Stimulated activated CD8-positive, alpha-beta memory T cell treated with anti-CD3 and anti-CD28 coated beads, Interleukin-4, amount 100 ng/mL, for 24 hours (primary cell): ENCODE measurements around the gene DYNC2I2.
"Not testable (repeated sequence)": the region's sequence is repeated elsewhere in the genome, so short reads cannot be mapped to it uniquely, and the experiment has no call there.

Source experiments
- DNase-seq: peaks from one replicate; pipeline ENCODE4 v3.0.0-alpha.2; 2020; ENCODE audit warnings: low read depth

DYNC2I2 gene

DNA sequence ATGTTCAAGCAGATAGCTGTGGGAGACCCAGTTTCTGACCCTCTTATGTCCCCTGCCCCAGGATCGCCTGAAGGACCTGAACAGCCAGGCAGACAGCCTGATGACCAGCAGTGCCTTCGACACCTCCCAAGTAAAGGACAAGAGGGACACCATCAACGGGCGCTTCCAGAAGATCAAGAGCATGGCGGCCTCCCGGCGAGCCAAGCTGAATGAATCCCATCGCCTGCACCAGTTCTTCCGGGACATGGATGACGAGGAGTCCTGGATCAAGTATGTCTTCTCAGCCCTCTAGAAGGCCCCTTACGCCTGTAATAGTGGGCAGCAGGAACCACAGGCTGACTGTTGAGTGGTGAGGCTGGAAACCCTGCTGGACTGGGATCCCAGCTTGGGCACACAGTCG lies 41.1 kb downstream of the DYNC2I2 start:
- no peak for DNase-seq

DNA sequence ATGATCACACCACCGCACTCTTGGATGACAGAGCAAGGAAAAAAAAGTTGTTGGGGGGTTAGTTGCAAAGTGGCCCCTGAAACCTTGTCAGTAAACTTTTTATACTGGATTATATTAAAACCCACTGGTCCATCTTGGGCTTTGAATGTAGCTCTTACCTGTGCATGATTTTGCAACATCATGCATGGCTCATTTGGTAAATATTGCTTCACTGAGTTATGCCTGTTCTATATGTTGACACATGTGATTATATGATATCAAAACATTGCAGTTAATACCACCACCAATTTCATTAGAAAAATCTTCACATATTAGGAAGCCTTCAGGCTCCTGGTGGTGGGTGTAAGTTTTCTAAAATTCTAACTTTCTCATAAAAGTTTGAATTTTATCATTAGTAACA lies 41.9 kb downstream of the DYNC2I2 start:
- DNase-seq: no peak

DNA sequence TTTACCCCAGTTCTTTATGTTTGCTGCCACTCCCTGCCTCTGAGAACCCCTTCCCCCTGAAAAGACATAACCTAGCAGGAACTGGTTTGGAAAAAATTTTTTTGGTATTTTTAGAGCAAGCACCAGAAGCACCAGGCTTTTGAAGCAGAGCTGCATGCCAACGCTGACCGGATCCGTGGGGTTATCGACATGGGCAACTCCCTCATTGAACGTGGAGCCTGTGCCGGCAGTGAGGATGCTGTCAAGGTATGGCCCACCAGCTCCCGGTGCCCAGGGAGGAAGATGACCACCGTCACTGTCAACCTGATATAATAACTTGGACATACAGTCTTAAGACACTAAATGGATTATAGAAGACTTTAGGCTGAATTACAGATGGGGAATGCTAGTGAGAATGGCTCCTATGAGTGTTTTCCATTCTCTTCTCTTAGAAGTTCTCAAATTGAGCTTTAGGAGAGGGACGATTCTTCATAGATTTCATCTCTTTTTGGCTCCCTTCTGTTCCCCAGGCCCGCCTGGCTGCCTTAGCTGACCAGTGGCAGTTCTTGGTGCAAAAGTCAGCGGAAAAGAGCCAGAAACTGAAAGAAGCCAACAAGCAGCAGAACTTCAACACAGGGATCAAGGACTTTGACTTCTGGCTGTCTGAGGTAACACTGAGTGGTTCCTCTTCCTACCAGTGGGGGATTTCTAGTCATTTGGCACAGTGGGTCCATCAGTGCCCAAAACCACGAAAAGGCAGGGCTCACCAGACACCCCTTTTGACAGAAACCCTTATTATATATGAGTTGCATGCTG lies 44.9 kb downstream of the DYNC2I2 start:
- no peak for DNase-seq

DNA sequence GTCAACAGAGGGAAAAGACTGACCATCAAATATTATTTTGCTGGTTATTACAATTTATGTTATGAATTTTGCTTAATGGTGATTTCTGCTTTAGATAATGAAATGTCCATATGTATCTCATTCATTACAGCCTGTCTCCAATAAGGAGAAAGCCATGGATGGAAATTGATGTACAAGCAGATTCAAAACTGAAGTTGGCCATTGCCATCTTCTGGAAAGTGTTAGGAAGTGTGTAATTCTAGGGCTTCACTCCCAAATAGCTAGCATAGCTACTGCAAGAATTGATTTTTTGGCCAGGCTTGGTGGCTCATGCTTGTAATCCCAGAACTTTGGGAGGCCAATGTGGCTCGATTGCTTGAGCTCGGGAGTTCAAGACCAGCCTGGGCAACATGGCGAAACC lies 45.8 kb downstream of the DYNC2I2 start:
- DNase-seq: no peak

DNA sequence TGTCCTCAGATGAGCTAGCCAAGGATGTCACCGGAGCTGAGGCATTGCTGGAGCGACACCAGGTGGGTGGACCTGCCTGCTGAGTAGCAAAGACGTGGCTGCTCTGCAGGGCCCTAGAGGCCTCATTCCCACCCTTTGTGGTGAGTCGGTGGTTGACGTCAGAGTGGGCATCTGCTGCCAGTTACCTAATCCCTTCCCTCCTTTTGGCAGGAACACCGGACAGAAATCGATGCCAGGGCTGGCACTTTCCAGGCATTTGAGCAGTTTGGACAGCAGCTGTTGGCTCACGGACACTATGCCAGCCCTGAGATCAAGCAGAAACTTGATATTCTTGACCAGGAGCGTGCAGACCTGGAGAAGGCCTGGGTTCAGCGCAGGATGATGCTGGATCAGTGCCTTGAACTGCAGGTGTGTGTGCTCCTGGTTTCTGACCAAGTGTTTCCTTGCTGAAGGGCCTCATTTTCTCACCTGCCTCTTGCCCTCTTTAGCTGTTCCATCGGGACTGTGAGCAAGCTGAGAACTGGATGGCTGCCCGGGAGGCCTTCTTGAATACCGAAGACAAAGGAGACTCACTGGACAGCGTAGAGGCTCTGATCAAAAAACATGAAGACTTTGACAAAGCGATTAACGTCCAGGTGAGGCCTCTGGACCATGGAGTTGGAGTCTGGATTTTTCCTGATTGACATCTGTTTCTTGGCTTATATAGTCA lies 48.9 kb downstream of the DYNC2I2 start:
- no peak for DNase-seq

DNA sequence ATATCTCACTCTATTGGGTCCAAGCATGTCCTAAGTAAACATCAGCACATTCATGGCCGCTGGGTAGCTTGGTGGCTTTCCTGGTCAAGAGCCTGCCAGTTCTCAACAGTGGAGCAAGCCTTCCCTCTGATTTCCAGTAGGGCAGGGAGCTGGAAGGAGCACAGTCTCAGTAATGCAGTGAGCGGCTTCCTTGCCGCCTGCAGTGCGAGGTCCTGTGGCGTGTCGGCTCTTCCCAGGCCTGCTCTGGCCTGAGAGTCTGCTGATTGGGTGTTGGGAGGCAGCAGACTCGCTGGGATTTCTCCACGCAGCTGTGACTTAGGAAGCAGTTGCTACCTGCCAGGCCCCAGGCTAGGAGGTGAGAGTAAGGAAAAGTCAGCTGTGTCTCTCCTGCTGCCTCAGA lies 53.0 kb downstream of the DYNC2I2 start:
- no peak for DNase-seq

DNA sequence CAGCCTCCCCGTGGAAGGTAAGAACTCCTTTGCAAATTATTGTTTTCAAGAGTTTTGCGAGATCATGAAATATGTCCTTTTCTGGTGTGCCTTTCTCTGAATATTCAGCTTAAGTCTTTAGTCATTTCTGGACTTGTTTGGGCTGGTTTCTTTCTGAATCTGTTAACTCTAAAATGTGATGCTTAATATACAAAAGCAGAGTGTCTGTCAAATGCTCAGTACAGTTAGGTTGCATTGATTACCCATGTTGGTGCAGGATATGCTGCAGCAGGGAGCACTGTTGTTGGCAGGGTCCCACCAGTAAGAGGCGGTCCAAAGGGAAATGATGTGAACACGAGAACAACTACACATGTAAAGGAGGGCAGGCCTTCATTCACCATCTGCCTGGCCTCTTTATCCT lies 56.5 kb downstream of the DYNC2I2 start:
- DNase-seq: no peak

DNA sequence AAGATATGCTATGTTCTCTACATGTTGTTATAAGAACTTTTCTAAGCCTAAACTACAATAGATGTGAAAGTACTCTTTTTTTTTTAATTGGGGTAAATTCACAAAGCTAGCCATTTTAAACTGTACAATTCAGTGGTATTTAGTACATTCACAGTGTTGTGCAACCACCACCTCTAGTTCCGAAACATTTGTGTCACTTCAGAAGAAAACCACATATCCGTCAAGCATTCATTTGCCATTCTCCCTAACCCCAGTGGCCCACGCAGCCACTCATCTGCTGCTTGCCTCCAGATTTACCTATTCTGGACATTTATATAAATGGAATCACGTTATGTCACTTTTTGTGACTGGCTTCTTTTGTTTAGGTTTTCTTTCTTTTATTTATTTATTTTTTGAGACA lies 61.2 kb downstream of the DYNC2I2 start:
- no peak for DNase-seq

DNA sequence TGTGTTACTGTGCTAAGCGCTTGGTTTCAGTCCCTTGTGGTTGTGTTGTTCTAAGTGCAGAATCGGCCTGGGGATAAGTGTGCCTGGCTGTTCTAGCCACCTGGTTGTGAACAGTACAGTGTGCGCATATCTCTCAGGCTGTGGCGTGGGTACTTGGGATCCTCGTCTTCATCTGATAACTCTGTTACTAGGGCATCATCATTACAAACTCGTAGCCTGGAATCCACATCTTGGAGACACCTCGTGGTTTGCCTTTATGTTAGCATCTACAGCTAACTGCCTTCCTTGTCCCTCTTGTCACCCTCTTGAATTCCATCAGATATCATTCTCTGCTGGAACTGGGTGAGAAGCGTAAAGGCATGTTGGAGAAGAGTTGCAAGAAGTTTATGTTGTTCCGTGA lies 62.8 kb downstream of the DYNC2I2 start:
- no peak for DNase-seq

DNA sequence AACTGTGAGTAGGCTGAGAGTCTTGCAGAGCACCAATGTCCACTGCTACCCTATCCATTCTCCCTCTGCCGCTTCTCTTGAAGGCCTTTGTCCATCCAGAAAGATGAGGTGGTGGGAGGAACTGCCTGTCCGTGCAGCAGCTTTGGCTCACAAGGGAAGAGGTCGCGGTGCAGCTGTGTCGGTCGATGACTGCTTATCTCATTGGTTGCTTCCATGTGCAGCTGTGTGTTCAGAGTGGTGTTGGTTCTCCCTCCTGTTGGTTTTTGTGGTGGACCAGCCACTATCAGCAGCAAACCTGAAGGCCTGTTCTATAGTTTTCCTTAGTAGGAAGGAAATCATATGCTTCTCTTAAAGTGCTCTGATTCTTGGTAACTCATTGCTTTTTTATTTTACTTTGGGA lies 63.6 kb downstream of the DYNC2I2 start:
- no peak for DNase-seq

DNA sequence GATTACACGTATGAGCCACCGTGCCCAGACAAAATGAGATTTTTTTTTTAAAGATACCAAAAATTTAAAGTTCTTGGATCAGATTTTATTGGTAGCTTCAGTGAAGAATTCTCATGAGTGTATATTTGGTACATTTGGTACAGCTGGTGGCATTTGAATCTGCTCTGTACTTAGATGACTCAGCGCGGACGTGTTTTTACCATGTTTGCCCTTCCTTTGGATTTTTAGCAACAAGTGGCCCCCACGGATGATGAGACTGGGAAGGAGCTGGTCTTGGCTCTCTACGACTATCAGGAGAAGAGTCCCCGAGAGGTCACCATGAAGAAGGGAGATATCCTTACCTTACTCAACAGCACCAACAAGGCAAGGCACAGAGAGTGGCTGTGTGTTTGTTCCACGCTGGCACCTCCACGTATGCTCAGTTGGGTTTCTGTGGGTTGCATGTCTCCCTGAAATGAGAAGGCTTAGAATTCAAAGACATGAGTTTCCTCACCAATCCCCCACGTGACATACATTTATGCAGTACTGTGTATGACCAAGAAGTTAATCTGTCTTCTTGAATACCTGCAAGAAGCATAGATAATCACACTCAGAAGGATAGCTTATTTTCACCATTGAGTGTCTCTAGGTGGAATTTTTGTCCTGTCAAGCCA lies 67.9 kb downstream of the DYNC2I2 start:
- no peak for DNase-seq

DNA sequence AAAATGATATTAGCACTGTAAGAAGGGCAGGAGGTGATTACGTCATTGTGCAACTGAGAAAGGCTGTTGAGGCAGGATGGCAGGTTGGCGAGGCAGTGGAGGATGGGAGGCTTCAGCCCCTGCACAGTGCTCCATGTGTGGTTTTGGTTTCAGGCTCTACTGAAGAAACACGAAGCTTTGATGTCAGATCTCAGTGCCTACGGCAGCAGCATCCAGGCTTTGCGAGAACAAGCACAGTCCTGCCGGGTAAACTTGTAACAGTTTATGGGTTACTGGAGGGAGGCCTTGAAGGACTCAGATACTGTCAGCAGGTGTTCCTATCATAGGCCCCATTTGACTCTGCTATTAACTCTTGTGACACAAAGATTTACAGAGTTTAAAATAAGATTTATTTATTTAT lies 69.2 kb downstream of the DYNC2I2 start:
- peak; percentile 11 for DNase-seq

DNA sequence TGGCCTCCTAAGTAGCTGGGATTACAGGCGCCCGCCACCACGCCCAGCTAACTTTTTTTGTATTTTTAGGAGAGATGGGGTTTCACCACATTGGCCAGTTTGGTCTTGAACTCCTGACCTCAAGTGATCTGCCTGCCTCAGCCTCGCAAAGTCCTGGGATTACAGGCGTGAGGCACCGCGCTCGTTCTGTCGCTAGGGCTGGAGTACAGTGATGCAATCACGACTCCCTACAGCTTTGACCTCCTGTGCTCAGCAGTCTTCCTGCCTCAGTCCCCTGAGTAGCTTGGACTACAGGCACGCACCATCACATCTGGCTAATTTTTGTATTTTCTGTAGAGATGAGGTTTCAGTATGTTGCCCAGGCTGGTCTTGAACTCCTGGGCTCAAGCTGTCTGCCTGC lies 69.7 kb downstream of the DYNC2I2 start:
- DNase-seq: not testable (repeated sequence)

DNA sequence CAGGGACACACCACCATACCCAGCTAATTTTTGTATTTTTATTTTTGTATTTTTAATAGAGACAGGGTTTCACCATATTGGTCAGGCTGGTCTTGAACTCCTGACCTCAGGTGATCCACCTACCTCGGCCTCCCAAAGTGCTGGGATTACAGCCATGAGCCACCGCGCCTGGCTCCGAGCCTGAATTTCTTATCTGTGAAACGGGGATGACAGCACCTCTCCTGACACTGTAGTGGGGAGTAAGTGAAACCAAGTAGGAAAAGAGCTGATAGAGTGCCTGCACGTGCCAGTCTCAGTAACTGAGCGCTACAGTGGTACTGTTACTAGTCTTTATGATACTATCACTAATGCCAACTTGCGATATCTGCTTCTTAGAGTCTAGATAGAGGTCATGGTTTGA lies 71.5 kb downstream of the DYNC2I2 start:
- DNase-seq: not testable (repeated sequence)
